ENCODE data around the gene UQCRC1. TPM values are rescaled to one million over a fixed set of nuclear protein-coding genes. Genes with fewer than 3 reads are reported as not detected.

The UQCRC1 gene
- 100 to 1,000 TPM; 117 to 140 TPM for total RNA-seq

GRCh38 chr3:48609088-48610005 lies at the start of gene UQCRC1:
TSS of gene UQCRC1 (minus strand) at chr3:48609646. CDS start at chr3:48609620, 26 bp downstream.

GRCh38 chr3:48635222-48636021 lies 26.0 kb upstream of the UQCRC1 start, which contains the start of gene SLC26A6:
TSS of gene SLC26A6 (minus strand) at chr3:48635461. CDS start at chr3:48635393, 68 bp downstream.

GRCh38 chr3:48621461-48621869 lies 12.0 kb upstream of the UQCRC1 start, which contains the start of gene TMEM89:
TSS of gene TMEM89 (minus strand) at chr3:48621769. CDS start at chr3:48621756, 13 bp downstream.

GRCh38 chr3:48595075-48595525 lies 14.3 kb downstream of the UQCRC1 start, which contains the start of gene COL7A1:
TSS of gene COL7A1 (minus strand) at chr3:48595329. CDS start at chr3:48595159, 170 bp downstream.

GRCh38 chr3:48563382-48563918 lies 46.0 kb downstream of the UQCRC1 start, which contains the start of gene UCN2:
TSS of gene UCN2 (minus strand) at chr3:48563781. CDS start at chr3:48563124, 657 bp downstream.

GRCh38 chr3:48556796-48557626 lies 52.4 kb downstream of the UQCRC1 start, which contains the start of gene PFKFB4:
TSS of gene PFKFB4 (minus strand) at chr3:48556803. CDS start at chr3:48556777, 26 bp downstream.

Small RNAs within 50 kb of the gene (microRNA-seq; reads per million reads assigned to microRNA genes)
- gene MIR4793 (ENCODE audit: borderline microRNAs expressed, borderline replicate concordance), result not detected
- 1.0 reads per million for gene MIR6823 (ENCODE audit: borderline microRNAs expressed, borderline replicate concordance)
- gene MIR711 (ENCODE audit: borderline microRNAs expressed, borderline replicate concordance), result not detected

Other genes starting within 250 kb of the UQCRC1 start
- not detected for gene FBXW12, start 237.4 kb downstream of the UQCRC1 start, total RNA-seq
- 1 to 10 TPM; 2.1 to 2.6 TPM for gene PLXNB1, start 179.6 kb downstream of the UQCRC1 start, total RNA-seq
- gene CCDC51, start 169.5 kb downstream of the UQCRC1 start, total RNA-seq, result 10 to 100 TPM; 11.7 to 11.8 TPM
- gene TMA7, start 169.4 kb downstream of the UQCRC1 start, total RNA-seq, result 100 to 1,000 TPM; 293 to 318 TPM
- 10 to 100 TPM; 13.5 to 14.9 TPM for gene ATRIP, start 162.9 kb downstream of the UQCRC1 start, total RNA-seq
- gene SHISA5, start 105.5 kb downstream of the UQCRC1 start, total RNA-seq, result 100 to 1,000 TPM; 142 to 151 TPM
- 10 to 100 TPM; 33.7 to 38.4 TPM for gene PFKFB4, start 52.8 kb downstream of the UQCRC1 start, total RNA-seq
- not detected for gene UCN2, start 45.9 kb downstream of the UQCRC1 start, total RNA-seq
- gene COL7A1, start 14.3 kb downstream of the UQCRC1 start, total RNA-seq, result under 1 TPM; 0.17 to 0.60 TPM
- under 1 TPM in 1 of 2 experiments, not detected in 1; 0.55 TPM for gene TMEM89, start 12.1 kb upstream of the UQCRC1 start, total RNA-seq
- gene SLC26A6, start 25.8 kb upstream of the UQCRC1 start, total RNA-seq, result 10 to 100 TPM; 40.6 to 49.0 TPM
- gene CELSR3, start 53.2 kb upstream of the UQCRC1 start, total RNA-seq, result 1 to 10 TPM; 7.3 to 8.1 TPM
- 10 to 100 TPM; 37.3 to 42.7 TPM for gene NCKIPSD, start 76.3 kb upstream of the UQCRC1 start, total RNA-seq
- gene IP6K2, start 107.6 kb upstream of the UQCRC1 start, total RNA-seq, result 10 to 100 TPM; 53.2 to 53.8 TPM
- 10 to 100 TPM; 30.6 to 32.6 TPM for gene PRKAR2A, start 238.2 kb upstream of the UQCRC1 start, total RNA-seq

Data from activated naive CD4-positive, alpha-beta T cell treated with anti-CD3 and anti-CD28 coated beads, Interleukin-2, amount 10 ng/mL, durations not matched to agents 5 hours and 36 hours (primary cell).